NK-92 treated with Interleukin-12 subunit alpha and Interleukin-12 subunit beta, amount 100 ng/mL, for 24 hours (cell line): ENCODE results near the gene NPC1L1.
"Not testable (repeated sequence)": the region's sequence is repeated elsewhere in the genome, so short reads cannot be mapped to it uniquely, and the experiment has no call there.

ENCODE experiments used
- DNase-seq: peaks from one replicate; lab custom pipeline; 2025; lab: John Stamatoyannopoulos, UW

NPC1L1 gene

GRCh38 chr7:44565795-44566559 lies 24.8 kb upstream of the NPC1L1 start:
- DNase-seq = no peak

- DNase-seq = no peak
Observed at GRCh38 chr7:44565097-44565794, 24.1 kb upstream of the NPC1L1 start.

- DNase-seq = no peak
Observed at GRCh38 chr7:44564606-44565005, 23.5 kb upstream of the NPC1L1 start.

GRCh38 chr7:44563171-44563679 lies 22.1 kb upstream of the NPC1L1 start:
- no peak for DNase-seq

DNA sequence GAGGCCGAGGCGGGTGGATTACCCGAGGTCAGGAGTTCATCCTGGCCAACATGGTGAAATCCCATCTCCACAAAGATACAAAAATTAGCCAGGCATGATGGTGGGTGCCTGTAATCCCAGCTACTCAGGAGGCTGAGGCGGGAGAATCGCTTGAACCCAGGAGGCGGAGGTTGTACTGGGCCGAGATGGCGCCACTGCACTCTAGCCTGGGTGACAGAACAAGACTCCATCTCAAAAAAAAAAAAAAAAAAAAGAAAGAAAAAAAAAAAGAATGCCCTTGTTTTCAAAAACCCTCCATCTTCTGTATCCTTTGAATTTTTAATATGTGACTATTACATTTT lies 21.5 kb upstream of the NPC1L1 start:
- not testable (repeated sequence) for DNase-seq

DNA sequence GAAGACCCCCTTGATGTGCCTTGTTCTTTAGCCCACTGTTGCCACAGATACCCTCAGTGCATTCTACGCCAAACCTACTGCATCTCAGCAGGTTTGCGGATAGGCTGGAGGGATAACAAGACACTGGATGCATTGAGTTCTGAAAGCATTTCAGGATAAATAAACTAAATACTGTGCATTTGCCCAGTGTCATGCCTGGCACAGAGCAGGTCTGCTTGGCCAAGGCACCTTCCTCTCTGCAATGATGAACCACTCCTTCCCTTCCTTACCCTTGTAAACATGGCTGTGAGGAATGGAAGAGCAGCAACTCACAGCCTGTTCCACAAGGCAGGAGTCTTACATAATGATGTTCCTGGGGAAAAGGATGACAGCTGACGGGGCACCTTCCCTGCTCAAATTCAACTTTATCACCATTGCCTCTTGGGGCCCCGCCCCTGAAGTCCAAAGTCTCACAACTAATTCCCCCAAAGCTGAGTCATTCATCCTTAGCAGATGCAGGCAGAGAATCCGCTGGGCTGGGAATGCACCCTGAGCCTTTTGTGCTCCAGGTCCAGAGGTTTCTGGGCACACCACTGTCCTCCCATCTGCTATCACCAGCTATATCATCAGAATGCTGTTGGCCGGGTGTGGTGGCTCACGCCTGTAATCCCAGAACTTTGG lies 21.0 kb upstream of the NPC1L1 start:
- DNase-seq = no peak

DNA sequence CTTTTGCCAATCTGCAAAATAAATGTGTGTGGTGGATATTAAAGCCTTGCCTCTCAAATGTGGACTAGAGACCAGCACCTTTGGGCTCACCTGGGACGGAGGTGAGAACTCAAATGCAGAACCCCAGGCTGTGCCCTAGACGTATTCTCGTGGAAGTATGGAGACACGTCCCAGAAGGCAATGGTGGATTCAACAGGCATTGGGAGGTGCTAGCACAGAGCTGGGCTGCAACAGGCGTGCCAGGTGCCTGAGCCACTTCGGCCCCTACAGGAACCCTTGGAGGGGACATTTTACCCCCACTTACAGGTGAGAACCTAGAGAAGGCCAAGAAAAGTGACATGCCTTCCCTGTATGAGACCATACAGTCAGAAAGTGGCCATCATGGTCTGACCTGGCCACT lies 20.4 kb upstream of the NPC1L1 start:
- DNase-seq = no peak

- no peak for DNase-seq
Observed at GRCh38 chr7:44559485-44559884, 18.4 kb upstream of the NPC1L1 start.

- no peak for DNase-seq
Observed at GRCh38 chr7:44557485-44557884, 16.4 kb upstream of the NPC1L1 start.

- DNase-seq = no peak
Observed at GRCh38 chr7:44555350-44555749, 14.2 kb upstream of the NPC1L1 start.

GRCh38 chr7:44552473-44553005 lies 11.4 kb upstream of the NPC1L1 start:
- DNase-seq = not testable (repeated sequence)

DNA sequence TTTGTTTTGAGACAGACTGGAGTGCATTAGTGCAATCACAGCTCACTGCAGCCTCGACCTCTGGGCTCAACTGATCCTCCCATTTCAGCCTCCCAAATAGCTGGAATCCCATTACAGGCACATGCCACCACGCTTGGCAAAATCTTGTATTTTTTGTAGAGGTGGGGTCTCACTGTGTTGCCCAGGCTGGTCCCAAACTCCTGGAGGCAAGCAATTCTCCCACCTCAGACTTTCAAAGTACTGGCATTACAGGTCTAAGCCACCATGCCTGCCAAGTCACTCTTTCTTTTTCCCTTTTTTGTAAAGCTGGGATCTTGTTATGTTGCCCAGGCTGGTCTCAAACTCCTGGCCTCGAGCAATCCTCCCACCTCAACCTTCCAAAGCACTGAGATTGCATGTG lies 8.3 kb upstream of the NPC1L1 start:
- no peak for DNase-seq

- no peak for DNase-seq
Observed at GRCh38 chr7:44548893-44549292, 7.8 kb upstream of the NPC1L1 start.

GRCh38 chr7:44547536-44548231 lies 6.6 kb upstream of the NPC1L1 start:
- DNase-seq = no peak

DNA sequence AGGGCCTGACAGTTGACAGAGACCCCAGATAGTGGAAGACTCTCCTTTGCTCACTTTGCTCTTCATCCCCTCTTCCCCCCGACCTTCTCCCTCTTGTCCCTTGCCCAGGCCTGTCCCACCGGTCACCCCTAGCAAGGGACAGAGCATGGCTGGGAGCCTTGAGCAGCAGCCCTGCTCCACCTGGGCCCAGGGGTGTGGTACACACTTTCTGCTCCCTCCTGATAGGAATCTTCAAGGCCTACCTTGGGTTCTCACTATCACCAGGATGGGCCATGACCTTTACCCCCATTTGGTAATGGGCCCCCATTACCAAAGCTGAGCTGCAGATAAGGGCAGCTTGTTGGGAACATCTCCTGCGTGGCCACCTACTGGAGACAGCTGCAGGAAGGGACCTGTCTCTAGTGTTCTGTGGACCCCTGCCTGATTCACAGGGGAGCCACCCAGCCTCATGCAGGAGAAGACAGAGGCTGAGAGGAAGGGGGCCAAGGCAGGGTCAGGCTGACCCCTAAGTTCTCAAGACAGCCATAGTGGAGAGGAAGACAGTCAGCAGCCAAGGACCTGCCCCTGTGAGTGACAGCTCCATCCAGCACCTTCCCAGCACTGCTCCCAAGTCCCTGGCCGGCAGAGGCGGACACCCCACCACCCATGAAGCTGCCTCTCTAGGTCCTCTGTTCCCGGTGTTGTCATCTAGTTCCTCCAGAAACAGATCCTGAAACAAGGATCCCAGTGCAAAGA lies 913 bp upstream of the NPC1L1 start:
- no peak for DNase-seq

DNA sequence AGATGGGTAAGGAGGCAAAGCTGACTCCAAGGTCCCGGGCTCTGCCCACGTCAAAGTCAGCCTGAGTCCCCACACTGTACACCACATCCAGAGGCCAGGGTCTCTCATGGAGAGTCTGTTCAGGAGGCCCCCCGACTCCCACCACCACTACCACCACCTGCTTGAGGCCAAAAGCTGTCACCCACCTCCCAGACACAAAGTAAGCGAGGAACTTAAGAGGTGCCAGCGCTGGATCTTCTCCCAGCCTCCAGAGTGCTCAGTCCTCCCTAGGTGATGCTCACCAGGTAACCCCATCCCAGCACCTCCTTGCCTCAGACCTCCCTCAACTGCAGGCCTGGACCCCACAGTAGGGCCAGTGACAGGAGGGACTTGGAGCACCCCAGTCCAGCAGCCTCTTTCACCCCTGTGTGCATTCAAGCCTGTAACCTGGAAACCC lies 520 bp downstream of the NPC1L1 start:
- no peak for DNase-seq

- no peak for DNase-seq
Observed at GRCh38 chr7:44539669-44540506, 1.2 kb downstream of the NPC1L1 start.

DNA sequence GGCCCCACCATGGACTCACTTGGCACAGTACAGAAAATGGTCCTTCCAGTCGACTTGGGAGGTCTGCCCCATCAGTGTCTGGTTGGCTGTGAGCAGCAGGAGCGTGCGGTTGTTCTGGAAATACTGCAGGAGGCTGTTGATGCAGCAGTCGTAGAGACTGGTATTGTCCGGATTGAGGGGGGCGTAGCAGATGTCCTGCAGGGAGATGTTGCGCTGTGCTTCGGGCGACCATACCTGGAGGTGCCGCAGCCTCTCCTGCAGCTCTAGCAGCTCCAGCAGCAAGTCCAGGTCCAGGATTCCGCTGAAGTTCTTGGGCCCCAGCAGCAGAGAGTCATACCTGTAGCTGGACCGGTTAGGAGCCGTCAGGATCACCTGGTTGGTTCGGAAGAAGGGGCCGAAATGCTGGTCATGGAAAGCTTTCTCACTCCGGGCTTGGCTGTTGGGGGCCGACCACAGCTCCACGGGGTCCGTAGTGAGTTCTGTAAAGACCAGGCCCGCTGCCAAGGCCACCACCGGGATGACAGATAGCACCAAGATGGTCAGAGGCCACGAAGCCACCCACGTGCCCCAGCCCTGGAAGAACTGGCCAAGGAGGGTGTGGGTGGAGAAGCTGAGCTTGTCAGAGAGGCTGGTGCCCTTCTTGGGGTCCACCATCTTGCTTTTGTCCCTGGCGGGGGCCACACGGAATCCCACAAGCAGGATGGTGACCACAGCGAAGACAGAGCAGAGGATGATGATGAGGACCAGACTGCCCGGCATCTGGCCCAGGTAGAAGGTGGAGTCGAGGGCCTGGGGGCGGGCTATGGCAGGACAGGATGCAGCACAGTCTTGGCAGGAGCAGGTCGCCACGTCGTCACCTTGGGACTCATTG lies 2.1 kb downstream of the NPC1L1 start:
- DNase-seq = no peak

DNA sequence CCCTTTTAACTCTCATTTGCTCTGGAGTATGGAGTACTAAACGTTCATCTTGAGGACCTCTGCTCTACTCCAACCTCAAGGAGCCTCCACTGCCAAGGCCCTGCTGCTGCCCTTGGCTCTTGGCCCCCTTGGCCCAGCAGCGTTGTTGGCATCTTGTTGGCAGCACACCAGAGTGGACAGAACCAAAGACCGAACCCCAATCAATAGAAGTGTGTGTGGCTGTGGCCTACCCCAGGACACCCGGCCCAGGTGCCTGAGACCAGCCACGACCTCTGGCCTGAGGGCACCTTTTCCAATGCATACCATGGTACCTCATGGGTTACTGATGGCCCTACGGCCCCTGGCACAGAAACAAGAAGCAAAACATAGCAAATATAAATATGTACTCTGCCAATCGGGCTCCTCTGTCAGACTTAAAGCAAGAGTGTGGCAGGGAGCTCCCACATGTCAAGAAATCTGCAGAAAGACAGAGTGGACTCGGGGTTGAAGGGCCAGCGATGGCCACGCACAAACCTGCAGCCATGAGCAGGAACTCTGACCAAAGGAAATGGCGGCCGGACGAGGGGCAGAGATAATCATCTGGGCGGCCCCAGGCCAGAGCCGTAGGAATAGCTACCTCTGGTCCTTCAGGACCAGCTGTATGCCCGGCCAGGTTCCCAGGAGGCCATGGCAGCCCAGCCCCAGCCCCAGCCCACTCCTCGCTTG lies 2.9 kb downstream of the NPC1L1 start:
- no peak for DNase-seq
